Aorta (tissue), 5 donors: ENCODE measurements around the gene MST1R. TPM values are rescaled to one million over a fixed set of nuclear protein-coding genes. Genes with fewer than 3 reads are reported as not detected.

Experiments used
- ATAC-seq: fragments of 200-7000 bp; cut with Tn5 transposase; one replicate; pipeline ENCODE4 v1.9.1; 2022; ENCODE audit warnings: moderate library complexity; ENCODE audit not compliant: low FRiP score
- DNase-seq, 2 donors: peaks; one replicate each; pipeline ENCODE4 v3.0.0-alpha.2; 2020
- H3K27ac ChIP-seq, 2 donors: one replicate each; pipeline ENCODE4 v1.5.1; 2013; ENCODE audit warnings: low read length in 2 of 2, mild to moderate bottlenecking in 2 of 2, moderate library complexity in 2 of 2, control low read depth in 1 of 2, inconsistent platforms in 1 of 2, low read depth in 1 of 2
- H3K27me3 ChIP-seq, 2 donors: one replicate each; pipeline ENCODE4 v1.6.1; 2013; ENCODE audit warnings: control low read depth in 1 of 2, low read length in 1 of 2, mild to moderate bottlenecking in 1 of 2, moderate library complexity in 1 of 2; ENCODE audit not compliant: insufficient read depth in 2 of 2, control insufficient read depth in 1 of 2
- H3K36me3 ChIP-seq, 2 donors: one replicate each; pipeline ENCODE4 v1.6.1; 2013; ENCODE audit warnings: control low read depth in 1 of 2, low read length in 1 of 2, mild to moderate bottlenecking in 1 of 2; ENCODE audit not compliant: insufficient read depth in 2 of 2, control insufficient read depth in 1 of 2
- H3K4me1 ChIP-seq, 2 donors: one replicate each; pipeline ENCODE4 v1.6.1; 2013; ENCODE audit warnings: low read length in 2 of 2, control low read depth in 1 of 2, mild to moderate bottlenecking in 1 of 2, moderate library complexity in 1 of 2; ENCODE audit not compliant: insufficient read depth in 2 of 2, control insufficient read depth in 1 of 2
- H3K4me3 ChIP-seq, 2 donors: one replicate each; pipeline ENCODE4 v1.5.1; 2013; ENCODE audit warnings: low read length in 2 of 2, control low read depth in 1 of 2, mild to moderate bottlenecking in 1 of 2
- H3K9me3 ChIP-seq: one replicate; pipeline ENCODE4 v1.6.1; 2013; ENCODE audit warnings: mild to moderate bottlenecking, low read length; ENCODE audit not compliant: control insufficient read depth
- WGBS, 2 donors: extraction: QIAGEN DNeasy Blood & Tissue Kit; methylation state at CpG; one replicate each; pipeline ENCODE4 v1.1.7; 2013; 5-methylcytosine and 5-hydroxymethylcytosine counted together
- intact Hi-C, 2 donors: fragments of 100-400 bp; cut with DNase I; formaldehyde crosslinking; loops; one replicate each; pipeline versions ENCODE4 v1.14.2 to v1.15.0; 2022
- polyA plus RNA-seq, 2 donors: library from polyadenylated mRNA; stranded (reverse); fragments of 200-250 nt; gene quantifications; one replicate each; pipeline ENCODE4 v1.2.3, GENCODE V29; 2013
- total RNA-seq, 2 donors: library from RNA; stranded (reverse); fragmentation: NEBNext Ultra II Directional; extraction: Animal tissue kit (Norgen Biotek cat#: 25700); gene quantifications; one replicate each; pipeline ENCODE4 v1.2.1, GENCODE V29; 2021
- donor health status: healthy with polysubstance abuse.
- donor health status: Bipolar disorder and iron deficiency.
- donor health status: DM: no; HTN: no; CAD: no.
- donor health status: DM: no; HTN: no; CAD: no.
- donor health status: DM: yes; HTN: yes; CAD: no.

Gene MST1R
- total and polyA plus RNA-seq, 4 donors = 2.7 to 13.1 (median 7.5) TPM

- 50 to 56% methylated on average over 5 of the region's 5 CpGs for WGBS, 2 donors
- H3K27ac ChIP-seq = no peak overlapping the region
Observed at GRCh38 chr3:49864505-49864904, 39.2 kb downstream of the MST1R start.

GRCh38 chr3:49859576-49860305 lies 43.9 kb downstream of the MST1R start:
- H3K9me3 ChIP-seq = no peaks in the 10 kb centered on the region
- H3K4me3 ChIP-seq = no peak overlapping the region
- H3K36me3 ChIP-seq = no peaks in the 10 kb centered on the region
- H3K4me1 ChIP-seq = no peaks in the 10 kb centered on the region
- H3K27ac ChIP-seq = no peak overlapping the region
- no peak for DNase-seq
- H3K27me3 ChIP-seq = no peaks in the 10 kb centered on the region
- WGBS, 2 donors = 83 to 91% methylated on average over 12 of the region's 12 CpGs
- ATAC-seq = no peak
- intact Hi-C loops = no loop called here

More at GRCh38 chr3:49864505-49864904, 39.2 kb downstream of the MST1R start:
- Histone ChIP-seq H3K4me3 (no peak overlapping the region), H3K4me1 (no peaks in the 10 kb centered on the region), H3K36me3 (no peaks in the 10 kb centered on the region), H3K27me3 (no peaks in the 10 kb centered on the region), H3K9me3 (no peaks in the 10 kb centered on the region)
- no peak for ATAC-seq
- DNase-seq = no peak
- intact Hi-C loops = no loop called here

GRCh38 chr3:49856181-49857005 lies 47.3 kb downstream of the MST1R start, which contains the start of gene TRAIP:
Gene TRAIP (minus strand): TSS chr3:49856564. CDS start chr3:49856453, 111 bp downstream.
- DNase-seq = peak; percentile 96 to 97
- Histone ChIP-seq H3K27me3 (no peaks in the 10 kb centered on the region), H3K9me3 (no peaks in the 10 kb centered on the region), H3K36me3 (no peaks in the 10 kb centered on the region), H3K4me1 (no peaks in the 10 kb centered on the region), H3K4me3 (peak within 1 kb of the TSS; percentile 8 to 27), H3K27ac (peak within 1 kb of the TSS in 1 of 2 donors; percentile 59)
- intact Hi-C loops = loop anchor here in 1 of 2 donors (1.0 kb wide), 1 partner anchor 44 kb away; no protein-coding TSS in a partner anchor
- peak; percentile 96 for ATAC-seq
- 1% methylated on average over 52 of the region's 52 CpGs for WGBS, 2 donors

- H3K4me3 ChIP-seq = no peak overlapping the region
- no peak for ATAC-seq
- H3K36me3 ChIP-seq = no peaks in the 10 kb centered on the region
- H3K27ac ChIP-seq = no peak overlapping the region
- WGBS, 2 donors = 54 to 56% methylated on average over 5 of the region's 5 CpGs
- no peak for DNase-seq
- H3K9me3 ChIP-seq = no peaks in the 10 kb centered on the region
- intact Hi-C loops = loop anchor here in 1 of 2 donors (1.0 kb wide), 1 partner anchor 45 kb away; no protein-coding TSS in a partner anchor
- no peaks in the 10 kb centered on the region for H3K27me3 ChIP-seq
- no peaks in the 10 kb centered on the region for H3K4me1 ChIP-seq
Observed at GRCh38 chr3:49855662-49856061, 48.0 kb downstream of the MST1R start.

GRCh38 chr3:49845694-49846093 lies 58.0 kb downstream of the MST1R start:
- no peaks in the 10 kb centered on the region for H3K36me3 ChIP-seq
- H3K9me3 ChIP-seq = no peaks in the 10 kb centered on the region
- no peaks in the 10 kb centered on the region for H3K4me1 ChIP-seq
- intact Hi-C loops = no loop called here
- H3K27me3 ChIP-seq = no peaks in the 10 kb centered on the region
- no peak overlapping the region for H3K4me3 ChIP-seq
- DNase-seq (no peak), ATAC-seq (no peak)
- no peak overlapping the region for H3K27ac ChIP-seq
- 89 to 92% methylated on average over 3 of the region's 3 CpGs for WGBS, 2 donors

GRCh38 chr3:49844464-49845183 lies 59.0 kb downstream of the MST1R start:
- WGBS, 2 donors = 85 to 92% methylated on average over 5 of the region's 5 CpGs
- H3K36me3 ChIP-seq = no peaks in the 10 kb centered on the region
- H3K4me1 ChIP-seq = no peaks in the 10 kb centered on the region
- no peak overlapping the region for H3K4me3 ChIP-seq
- no peak for DNase-seq
- H3K27ac ChIP-seq = no peak overlapping the region
- no peaks in the 10 kb centered on the region for H3K9me3 ChIP-seq
- no peaks in the 10 kb centered on the region for H3K27me3 ChIP-seq
- ATAC-seq = no peak
- intact Hi-C loops = no loop called here

GRCh38 chr3:49842843-49843517 lies 60.7 kb downstream of the MST1R start:
- Histone ChIP-seq H3K4me3 (no peak overlapping the region), H3K9me3 (no peaks in the 10 kb centered on the region), H3K36me3 (no peaks in the 10 kb centered on the region), H3K4me1 (no peaks in the 10 kb centered on the region), H3K27me3 (no peaks in the 10 kb centered on the region), H3K27ac (no peak overlapping the region)
- DNase-seq = no peak
- ATAC-seq = no peak
- 91 to 92% methylated on average over 3 of the region's 3 CpGs for WGBS, 2 donors
- intact Hi-C loops = no loop called here

- Histone ChIP-seq H3K27ac (no peak overlapping the region), H3K4me1 (no peaks in the 10 kb centered on the region), H3K36me3 (no peaks in the 10 kb centered on the region), H3K4me3 (no peak overlapping the region), H3K27me3 (no peaks in the 10 kb centered on the region), H3K9me3 (no peaks in the 10 kb centered on the region)
- no peak for DNase-seq
- intact Hi-C loops = no loop called here
- no peak for ATAC-seq
- WGBS, 2 donors = 89 to 92% methylated on average over 7 of the region's 7 CpGs
Observed at GRCh38 chr3:49841806-49842205, 61.9 kb downstream of the MST1R start.
